Heart left ventricle (tissue), 13 donors: ENCODE data around the gene KCNE1.
"Not testable (repeated sequence)": the region's sequence is repeated elsewhere in the genome, so short reads cannot be mapped to it uniquely, and the experiment has no call there.

Source experiments
- CTCF ChIP-seq, 12 donors: fragments of 200-600 bp; sonication (generic) in 4 of 12; IDR thresholded peaks; one replicate each; pipeline versions ENCODE4 v1.5.0 to v1.8.0; 2018 to 2022; ENCODE audit warnings: antibody characterized with exemption in 12 of 12, mild to moderate bottlenecking in 5 of 12
- POLR2A ChIP-seq, 2 donors: fragments of 450-650 bp; IDR thresholded peaks; one replicate each; pipeline ENCODE4 v1.6.1; 2017; ENCODE audit warnings: antibody characterized with exemption in 2 of 2, mild to moderate bottlenecking in 2 of 2, moderate library complexity in 2 of 2
- donor health status: ischemic (EF 13 %, LVEDD 7.1; RV severe dilation, severe dysfunction).
- donor health status: DM: no; HTN: yes; CAD: no.
- donor health status: DM: no; HTN: no; CAD: no.
- donor health status: ischemic (EF 25% LVEDD 6.9; RV normal size, moderate dysfunction).
- donor health status: ischemic (EF 25% LVEDD 5.7; RV mildly dilated, moderate dysfunction).
- donor health status: ischemic (EF 35%, LVEDD 5.7; RV mildly dilated, moderate dysfunction).
- donor health status: nonischemic (EF 11% LVEDD 7.7; RV severe dilation, severe dysfunction).
- donor health status: DM: yes; HTN: yes; CAD: no.
- donor health status: PGD.
- donor health status: ischemic (EF 29% LVEDD 5.4; RV normal size, mild dysfunction).
- donor health status: nonischemic (EF 23%, LVEDD 6.1; RV moderate dilation, normal function).

- not testable (repeated sequence) for TF ChIP-seq CTCF, POLR2A (IDR thresholded peaks at IDR 0.05)
Observed at GRCh38 chr21:34417448-34418077, 94.4 kb downstream of the KCNE1 start.
